H9 (cell line): ENCODE results near the gene HBS1L. TPM values are rescaled to one million over a fixed set of nuclear protein-coding genes. Genes with fewer than 3 reads are reported as not detected.

ENCODE experiments used
- DNase-seq: peaks from one replicate; pipeline ENCODE4 v3.0.0-alpha.2; 2017
- H2AFZ ChIP-seq: one replicate; pipeline ENCODE4 v1.6.1; 2013; ENCODE audit warnings: mild to moderate bottlenecking, low read length, control low read depth, moderate library complexity
- H2AK5ac ChIP-seq: 2 replicates; pipeline ENCODE4 v1.6.1; 2013; ENCODE audit warnings: low read length, control low read depth, mixed read lengths; ENCODE audit not compliant: insufficient read length
- H2BK120ac ChIP-seq: one replicate; pipeline ENCODE4 v1.6.1; 2013; ENCODE audit warnings: low read depth, mild to moderate bottlenecking, low read length, control low read depth, inconsistent platforms; ENCODE audit not compliant: poor library complexity, severe bottlenecking
- H2BK12ac ChIP-seq: 2 replicates; pipeline ENCODE4 v1.6.1; 2013; ENCODE audit warnings: low read length, control low read depth, mixed read lengths, low read depth; ENCODE audit not compliant: insufficient read length
- H2BK15ac ChIP-seq: 2 replicates; pipeline ENCODE4 v1.6.1; 2013; ENCODE audit warnings: low read depth, low read length, control low read depth
- H2BK20ac ChIP-seq: one replicate; pipeline ENCODE4 v1.6.1; 2013; ENCODE audit warnings: low read depth, mild to moderate bottlenecking, low read length, control low read depth, inconsistent platforms; ENCODE audit not compliant: poor library complexity, severe bottlenecking
- H2BK5ac ChIP-seq: 2 replicates; pipeline ENCODE4 v1.6.1; 2013; ENCODE audit warnings: low read length, control low read depth, mixed read lengths; ENCODE audit not compliant: insufficient read length
- H3K14ac ChIP-seq: 2 replicates; pipeline ENCODE4 v1.6.1; 2013; ENCODE audit warnings: low read length, control low read depth; ENCODE audit not compliant: insufficient read depth
- H3K18ac ChIP-seq: 2 replicates; pipeline ENCODE4 v1.6.1; 2013; ENCODE audit warnings: low read depth, mild to moderate bottlenecking, mixed read lengths, low read length, control low read depth; ENCODE audit not compliant: insufficient read length
- H3K23ac ChIP-seq: 2 replicates; pipeline ENCODE4 v1.6.1; 2013; ENCODE audit warnings: low read length, control low read depth, mixed read lengths, low read depth; ENCODE audit not compliant: insufficient read length
- H3K23me2 ChIP-seq: 2 replicates; pipeline ENCODE4 v1.6.1; 2013; ENCODE audit warnings: low read depth, mild to moderate bottlenecking, mixed read lengths, low read length, control low read depth; ENCODE audit not compliant: insufficient read length, poor library complexity, severe bottlenecking
- H3K27ac ChIP-seq: 2 replicates; pipeline ENCODE4 v1.5.1; 2013; ENCODE audit warnings: low read length, control low read depth, mixed read lengths, low read depth; ENCODE audit not compliant: insufficient read length
- H3K27me3 ChIP-seq: 2 replicates; pipeline ENCODE4 v1.6.1; 2013; ENCODE audit warnings: low read length, control low read depth, inconsistent platforms; ENCODE audit not compliant: insufficient read depth
- H3K4ac ChIP-seq: 2 replicates; pipeline ENCODE4 v1.6.1; 2013; ENCODE audit warnings: low read depth, mild to moderate bottlenecking, control low read depth, inconsistent platforms, low read length, moderate library complexity
- H3K4me1 ChIP-seq: 2 replicates; pipeline ENCODE4 v1.6.1; 2013; ENCODE audit warnings: low read length, control low read depth, inconsistent platforms; ENCODE audit not compliant: insufficient read depth
- H3K4me2 ChIP-seq: 2 replicates; pipeline ENCODE4 v1.6.1; 2013; ENCODE audit warnings: low read length, control low read depth, mixed read lengths; ENCODE audit not compliant: insufficient read length, insufficient read depth
- H3K56ac ChIP-seq: 2 replicates; pipeline ENCODE4 v1.6.1; 2013; ENCODE audit warnings: low read depth, mild to moderate bottlenecking, mixed read lengths, low read length, control low read depth; ENCODE audit not compliant: insufficient read length
- H3K79me1 ChIP-seq: 2 replicates; pipeline ENCODE4 v1.6.1; 2013; ENCODE audit warnings: low read depth, mild to moderate bottlenecking, moderate library complexity, low read length, control low read depth, inconsistent platforms; ENCODE audit not compliant: insufficient read depth, poor library complexity, severe bottlenecking
- H3K79me2 ChIP-seq: 2 replicates; pipeline ENCODE4 v1.6.1; 2013; ENCODE audit warnings: low read length, control low read depth, inconsistent platforms; ENCODE audit not compliant: insufficient read depth
- H3K9ac ChIP-seq: 2 replicates; pipeline ENCODE4 v1.6.1; 2013; ENCODE audit warnings: low read length, control low read depth, mixed read lengths; ENCODE audit not compliant: insufficient read length; ENCODE audit errors: extremely low read depth
- H3K9me3 ChIP-seq: one replicate; pipeline ENCODE4 v1.6.1; 2013; ENCODE audit warnings: low read depth, low read length, inconsistent platforms; ENCODE audit not compliant: control insufficient read depth
- H3T11ph ChIP-seq: one replicate; pipeline ENCODE4 v1.6.1; 2013; ENCODE audit warnings: mild to moderate bottlenecking, low read length, control low read depth, inconsistent platforms
- H4K20me1 ChIP-seq: one replicate; pipeline ENCODE4 v1.6.1; 2013; ENCODE audit not compliant: control insufficient read depth, insufficient read length, insufficient read depth
- H4K5ac ChIP-seq: 2 replicates; pipeline ENCODE4 v1.6.1; 2013; ENCODE audit warnings: low read depth, mild to moderate bottlenecking, mixed read lengths, low read length, control low read depth; ENCODE audit not compliant: insufficient read length
- H4K8ac ChIP-seq: replicated peaks from 2 replicates; pipeline ENCODE4 v1.6.1; 2013; ENCODE audit warnings: low read length, control low read depth, mixed read lengths, low read depth; ENCODE audit not compliant: insufficient read length
- H4K91ac ChIP-seq: 2 replicates; pipeline ENCODE4 v1.6.1; 2013; ENCODE audit warnings: low read depth, mild to moderate bottlenecking, moderate library complexity, mixed read lengths, low read length, control low read depth; ENCODE audit not compliant: insufficient read length
- H3K27ac Mint-ChIP-seq, 3 experiments: 2 replicates in 2 of 3; 3 replicates in 1 of 3; pipeline ENCODE4 v1.8.0; 2020 to 2021; ENCODE audit warnings: mixed read lengths in 3 of 3, mild to moderate bottlenecking in 1 of 3, moderate library complexity in 1 of 3
- H3K27me3 Mint-ChIP-seq: 2 replicates; pipeline ENCODE4 v1.8.0; 2021; ENCODE audit warnings: low read depth, mild to moderate bottlenecking, moderate library complexity, mixed read lengths
- H3K36me3 Mint-ChIP-seq, 3 experiments: 2 replicates in 2 of 3; 3 replicates in 1 of 3; pipeline ENCODE4 v1.8.0; 2020 to 2021; ENCODE audit warnings: low read depth in 3 of 3, mixed read lengths in 3 of 3; ENCODE audit not compliant: insufficient read depth in 1 of 3
- H3K4me1 Mint-ChIP-seq, 2 experiments: 2 replicates each; pipeline ENCODE4 v1.8.0; 2020; ENCODE audit warnings: mixed read lengths in 2 of 2
- H3K4me3 Mint-ChIP-seq, 2 experiments: 2 replicates in 1 of 2; 3 replicates in 1 of 2; pipeline ENCODE4 v1.8.0; 2020 to 2021; ENCODE audit warnings: mild to moderate bottlenecking in 2 of 2, mixed read lengths in 2 of 2, moderate library complexity in 1 of 2
- H3K9me3 Mint-ChIP-seq, 2 experiments: 2 replicates in 1 of 2; 3 replicates in 1 of 2; pipeline ENCODE4 v1.8.0; 2020; ENCODE audit warnings: mild to moderate bottlenecking in 2 of 2, mixed read lengths in 2 of 2, moderate library complexity in 1 of 2
- total RNA-seq: library from RNA; stranded (reverse); gene quantifications from 2 replicates; pipeline ENCODE4 v1.2.1, GENCODE V29; 2021
- TF ChIP-seq, protein P1 (sequence below): fragments of 200-600 bp; sonication (generic); conservative IDR thresholded peaks from 3 replicates; pipeline ENCODE4 v1.8.0; 2021; ENCODE audit warnings: antibody characterized with exemption, mild to moderate bottlenecking

The HBS1L gene
- total RNA-seq, 1 experiment from 2014 or later: 110 TPM

DNA sequence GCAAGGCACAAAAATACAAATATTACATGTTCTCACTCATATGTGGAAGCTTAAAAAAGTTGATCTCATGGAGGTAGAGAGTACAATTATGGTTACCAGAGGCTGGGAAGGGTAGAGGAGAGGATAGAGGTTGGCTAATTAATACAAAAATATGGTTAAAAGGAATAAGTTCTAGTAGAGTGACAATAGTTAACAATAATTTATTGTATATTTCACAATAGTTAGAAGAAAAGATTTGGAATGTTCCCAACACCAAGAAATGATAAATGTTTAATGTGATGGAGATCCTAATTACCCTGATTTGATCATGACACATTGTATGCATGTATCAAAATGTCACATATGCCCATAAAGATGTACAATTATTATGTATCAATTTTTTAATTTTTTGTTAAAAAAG lies 106.5 kb downstream of the HBS1L start:
- Histone ChIP-seq H3K14ac (no peak overlapping the region), H3K23ac (no peak overlapping the region), H3K79me2 (no peaks in the 10 kb centered on the region), H2AK5ac (no peak overlapping the region), H4K8ac (no peak overlapping the region), H2BK12ac (no peak overlapping the region), H3K18ac (no peak overlapping the region), H2BK120ac (no peak overlapping the region), H3K27ac (no peak overlapping the region), H3K4me2 (no peak overlapping the region), H3K9ac (no peak overlapping the region), H2AFZ (no peak overlapping the region), H2BK15ac (no peak overlapping the region), H2BK5ac (no peak overlapping the region), H3K79me1 (no peaks in the 10 kb centered on the region), H2BK20ac (no peak overlapping the region), H3K56ac (no peak overlapping the region), H3K27me3 (no peaks in the 10 kb centered on the region), H3T11ph (no peak overlapping the region), H4K5ac (no peak overlapping the region), H4K91ac (no peak overlapping the region), H3K4ac (no peak overlapping the region), H3K23me2 (no peaks in the 10 kb centered on the region), H4K20me1 (no peaks in the 10 kb centered on the region), H3K9me3 (no peaks in the 10 kb centered on the region), H3K4me1 (no peaks in the 10 kb centered on the region)
- Mint-ChIP-seq H3K4me3 (no peak overlapping the region), H3K27me3 (no peaks in the 10 kb centered on the region; the same call in 1 of the 2 replicates), H3K27ac (no peak overlapping the region), H3K9me3 (no peaks in the 10 kb centered on the region; a peak in 1 of 5 replicates), H3K4me1 (peaks cover 0 to 6% of the 10 kb centered on the region in 2 experiments; a peak in 1 of 4 replicates), H3K36me3 (no peaks in the 10 kb centered on the region)
- DNase-seq: no peak
- TF ChIP-seq, protein P1, sequence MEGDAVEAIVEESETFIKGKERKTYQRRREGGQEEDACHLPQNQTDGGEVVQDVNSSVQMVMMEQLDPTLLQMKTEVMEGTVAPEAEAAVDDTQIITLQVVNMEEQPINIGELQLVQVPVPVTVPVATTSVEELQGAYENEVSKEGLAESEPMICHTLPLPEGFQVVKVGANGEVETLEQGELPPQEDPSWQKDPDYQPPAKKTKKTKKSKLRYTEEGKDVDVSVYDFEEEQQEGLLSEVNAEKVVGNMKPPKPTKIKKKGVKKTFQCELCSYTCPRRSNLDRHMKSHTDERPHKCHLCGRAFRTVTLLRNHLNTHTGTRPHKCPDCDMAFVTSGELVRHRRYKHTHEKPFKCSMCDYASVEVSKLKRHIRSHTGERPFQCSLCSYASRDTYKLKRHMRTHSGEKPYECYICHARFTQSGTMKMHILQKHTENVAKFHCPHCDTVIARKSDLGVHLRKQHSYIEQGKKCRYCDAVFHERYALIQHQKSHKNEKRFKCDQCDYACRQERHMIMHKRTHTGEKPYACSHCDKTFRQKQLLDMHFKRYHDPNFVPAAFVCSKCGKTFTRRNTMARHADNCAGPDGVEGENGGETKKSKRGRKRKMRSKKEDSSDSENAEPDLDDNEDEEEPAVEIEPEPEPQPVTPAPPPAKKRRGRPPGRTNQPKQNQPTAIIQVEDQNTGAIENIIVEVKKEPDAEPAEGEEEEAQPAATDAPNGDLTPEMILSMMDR: no peak
